Measurements from ENCODE around the gene MRPL18.

- TF ChIP-seq, protein P1, sequence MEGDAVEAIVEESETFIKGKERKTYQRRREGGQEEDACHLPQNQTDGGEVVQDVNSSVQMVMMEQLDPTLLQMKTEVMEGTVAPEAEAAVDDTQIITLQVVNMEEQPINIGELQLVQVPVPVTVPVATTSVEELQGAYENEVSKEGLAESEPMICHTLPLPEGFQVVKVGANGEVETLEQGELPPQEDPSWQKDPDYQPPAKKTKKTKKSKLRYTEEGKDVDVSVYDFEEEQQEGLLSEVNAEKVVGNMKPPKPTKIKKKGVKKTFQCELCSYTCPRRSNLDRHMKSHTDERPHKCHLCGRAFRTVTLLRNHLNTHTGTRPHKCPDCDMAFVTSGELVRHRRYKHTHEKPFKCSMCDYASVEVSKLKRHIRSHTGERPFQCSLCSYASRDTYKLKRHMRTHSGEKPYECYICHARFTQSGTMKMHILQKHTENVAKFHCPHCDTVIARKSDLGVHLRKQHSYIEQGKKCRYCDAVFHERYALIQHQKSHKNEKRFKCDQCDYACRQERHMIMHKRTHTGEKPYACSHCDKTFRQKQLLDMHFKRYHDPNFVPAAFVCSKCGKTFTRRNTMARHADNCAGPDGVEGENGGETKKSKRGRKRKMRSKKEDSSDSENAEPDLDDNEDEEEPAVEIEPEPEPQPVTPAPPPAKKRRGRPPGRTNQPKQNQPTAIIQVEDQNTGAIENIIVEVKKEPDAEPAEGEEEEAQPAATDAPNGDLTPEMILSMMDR (IDR thresholded peaks at IDR 0.05; ENCODE audit: poor library complexity, severe bottlenecking) = no peak
- TF ChIP-seq EZH2 (IDR thresholded peaks at IDR 0.05; ENCODE audit: borderline replicate concordance, insufficient read depth, low read length, poor library complexity, severe bottlenecking) = no peak
- TF ChIP-seq REST (IDR thresholded peaks at IDR 0.05; ENCODE audit: borderline replicate concordance) = no peak
Observed at GRCh38 chr6:159842035-159842434, 51.8 kb downstream of the MRPL18 start.
